Immature natural killer cell (primary cell): Measurements from ENCODE around the gene VARS1. TPM values are rescaled to one million over a fixed set of nuclear protein-coding genes. Genes with fewer than 3 reads are reported as not detected.
"Not testable (repeated sequence)": the region's sequence is repeated elsewhere in the genome, so short reads cannot be mapped to it uniquely, and the experiment has no call there.

Source experiments
- DNase-seq, 3 donors: peaks; one replicate each; pipeline ENCODE4 v3.0.0; 2022; ENCODE audit warnings: mixed read lengths in 1 of 3
- H3K27ac Mint-ChIP-seq, 6 donors: one replicate each; pipeline ENCODE4 v1.8.0; 2020; ENCODE audit warnings: mixed read lengths in 6 of 6, mild to moderate bottlenecking in 5 of 6, inconsistent platforms in 4 of 6, moderate library complexity in 3 of 6
- H3K27me3 Mint-ChIP-seq, 3 donors: one replicate each; pipeline ENCODE4 v1.8.0; 2020 to 2021; ENCODE audit warnings: low read depth in 3 of 3, mild to moderate bottlenecking in 3 of 3, mixed read lengths in 3 of 3, moderate library complexity in 3 of 3, inconsistent platforms in 1 of 3
- H3K36me3 Mint-ChIP-seq, 3 donors: one replicate each; pipeline ENCODE4 v1.8.0; 2020; ENCODE audit warnings: mixed read lengths in 3 of 3, inconsistent platforms in 2 of 3, mild to moderate bottlenecking in 2 of 3
- H3K4me1 Mint-ChIP-seq, 2 donors: one replicate each; pipeline ENCODE4 v1.8.0; 2020; ENCODE audit warnings: inconsistent platforms in 2 of 2, mild to moderate bottlenecking in 2 of 2, mixed read lengths in 2 of 2, moderate library complexity in 1 of 2
- H3K4me3 Mint-ChIP-seq, 5 donors: one replicate each; pipeline ENCODE4 v1.8.0; 2020; ENCODE audit warnings: mild to moderate bottlenecking in 5 of 5, mixed read lengths in 5 of 5, inconsistent platforms in 3 of 5, moderate library complexity in 3 of 5
- H3K9me3 Mint-ChIP-seq, 6 donors: one replicate each; pipeline ENCODE4 v1.8.0; 2020; ENCODE audit warnings: mild to moderate bottlenecking in 6 of 6, mixed read lengths in 6 of 6, inconsistent platforms in 4 of 6, moderate library complexity in 3 of 6
- polyA plus RNA-seq, 3 donors: library from polyadenylated mRNA; unstranded; fragments of 300-500 nt; fragmentation: Illumina TruSeq; gene quantifications; one replicate each; pipeline ENCODE4 v1.2.3, GENCODE V29; 2021

The VARS1 gene
- polyA plus RNA-seq, 3 donors from 2014 or later: 26.5 to 44.6 (median 28.8) TPM

DNA sequence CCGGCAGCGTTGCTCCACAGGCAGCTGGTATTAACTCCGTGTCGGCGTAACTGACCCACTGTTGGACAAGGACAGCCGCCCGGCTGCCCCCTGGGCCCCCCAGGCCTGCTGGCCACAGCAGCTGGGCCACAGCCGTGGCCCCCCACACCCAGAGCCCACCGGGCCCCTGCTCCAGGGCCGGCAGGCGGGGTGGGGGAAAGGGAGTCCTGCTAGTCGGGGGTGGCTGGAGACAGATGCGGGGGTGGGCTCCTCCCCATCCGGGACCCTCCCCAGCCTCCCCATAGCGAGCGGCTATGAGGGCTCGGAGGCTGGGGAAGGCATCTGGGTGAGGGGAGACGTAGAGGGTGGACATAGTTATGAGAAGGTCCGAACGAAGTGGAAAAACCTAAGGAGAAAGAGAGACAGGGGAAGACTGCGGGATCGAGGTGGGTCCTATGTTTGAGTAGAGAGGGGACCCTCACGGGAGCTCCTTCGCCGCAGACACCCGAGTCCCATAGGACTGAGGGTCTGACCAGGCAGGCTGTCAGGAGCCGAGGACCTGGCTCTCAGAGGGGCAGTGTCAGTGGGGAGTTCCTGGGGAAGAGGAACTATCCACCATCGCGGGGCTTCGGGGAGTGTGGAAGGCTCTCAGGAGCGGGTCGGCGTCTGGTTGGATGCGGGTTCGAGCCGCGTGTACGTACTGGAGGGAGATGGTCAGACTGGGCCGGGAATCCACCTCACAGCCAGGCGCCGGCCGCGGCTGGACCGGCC lies 511 bp downstream of the VARS1 start:
- H3K36me3 Mint-ChIP-seq: peaks cover 8 to 11% (median 8%) of the 10 kb centered on the region in 3 donors
- peaks cover 38% of the 10 kb centered on the region in 2 donors for H3K4me1 Mint-ChIP-seq
- peaks cover 0 to 3% (median 3%) of the 10 kb centered on the region in 3 donors for H3K27me3 Mint-ChIP-seq
- H3K4me3 Mint-ChIP-seq: peak overlapping the region; percentile 93 to 97 (median 96)
- DNase-seq: no peak
- no peaks in the 10 kb centered on the region for H3K9me3 Mint-ChIP-seq
- H3K27ac Mint-ChIP-seq: peak overlapping the region; percentile 96 to 98 (median 98)

DNA sequence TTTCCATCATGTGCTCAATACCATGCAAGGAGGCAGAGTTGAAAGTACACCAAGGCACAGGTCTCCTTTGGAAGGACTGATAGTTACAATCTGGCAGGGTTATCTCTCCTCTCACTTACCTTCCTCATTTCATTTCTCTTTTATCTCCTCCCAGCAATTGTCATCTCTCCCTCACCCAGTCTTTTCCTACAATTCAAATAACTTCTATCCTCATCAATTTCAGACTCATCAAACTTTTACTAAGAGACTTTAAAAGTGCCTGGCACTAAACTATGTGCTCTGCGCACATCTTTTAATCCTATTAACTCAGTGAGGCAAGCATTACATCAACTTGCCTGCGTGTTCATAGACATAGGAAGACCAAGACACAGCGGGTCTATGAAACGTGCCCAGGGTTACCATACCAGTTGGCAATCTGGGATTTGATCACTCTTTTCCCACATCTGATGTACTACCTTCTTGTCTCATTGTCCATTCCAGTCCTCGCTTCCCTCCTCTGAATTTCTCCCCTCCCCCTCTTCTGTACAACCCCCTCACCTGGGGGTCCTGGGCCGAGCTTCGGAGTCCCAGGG lies 1.2 kb downstream of the VARS1 start:
- Mint-ChIP-seq H3K36me3 (peaks cover 8 to 13% (median 8%) of the 10 kb centered on the region in 3 donors), H3K4me3 (peak overlapping the region; percentile 33 to 73 (median 67)), H3K27ac (peak overlapping the region; percentile 27 to 98 (median 62)), H3K27me3 (peaks cover 0 to 5% (median 5%) of the 10 kb centered on the region in 3 donors), H3K4me1 (peaks cover 38% of the 10 kb centered on the region in 2 donors), H3K9me3 (no peaks in the 10 kb centered on the region)
- DNase-seq: no peak

DNA sequence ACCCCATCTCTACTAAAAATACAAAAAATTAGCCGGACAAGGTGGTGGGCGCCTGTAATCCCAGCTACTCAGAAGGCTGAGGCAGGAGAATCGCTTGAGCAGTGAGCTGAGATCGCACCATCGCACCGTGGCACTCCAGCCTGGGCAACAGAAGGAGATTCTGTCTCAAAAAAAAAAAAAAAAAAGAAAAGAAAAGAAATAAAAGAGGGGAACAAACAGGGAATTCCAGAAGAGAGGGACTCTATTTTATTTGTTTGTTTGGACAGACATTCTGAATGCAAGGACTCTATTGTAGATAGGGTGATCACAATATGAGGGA lies 1.7 kb downstream of the VARS1 start:
- H3K4me1 Mint-ChIP-seq: peaks cover 38% of the 10 kb centered on the region in 2 donors
- peak overlapping the region; percentile 27 to 98 (median 62) for H3K27ac Mint-ChIP-seq
- DNase-seq, H3K27me3 Mint-ChIP-seq, H3K9me3 Mint-ChIP-seq: not testable (repeated sequence)
- peak overlapping the region; percentile 33 to 73 (median 67) for H3K4me3 Mint-ChIP-seq
- peaks cover 8 to 17% (median 13%) of the 10 kb centered on the region in 3 donors for H3K36me3 Mint-ChIP-seq

DNA sequence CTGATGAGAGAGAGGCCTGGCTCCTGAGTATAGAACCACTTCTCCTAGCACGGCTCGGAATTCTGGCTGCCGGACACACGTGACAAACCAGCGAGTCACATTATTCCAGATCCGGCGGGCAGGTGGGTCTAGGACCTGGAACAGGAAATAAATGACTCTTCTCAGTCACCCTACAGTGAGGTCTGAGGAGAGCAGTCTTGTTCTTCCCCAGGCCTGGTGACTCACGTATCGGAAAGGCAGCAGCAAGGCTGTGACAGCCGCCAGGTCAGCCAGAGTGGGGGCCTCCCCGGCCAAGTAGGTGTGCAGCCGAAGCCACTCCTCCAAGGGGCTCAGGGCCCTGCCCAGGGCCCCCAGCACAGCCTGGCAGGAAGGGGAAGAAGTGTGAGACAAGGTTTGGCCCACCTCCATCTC lies 2.8 kb downstream of the VARS1 start:
- Mint-ChIP-seq H3K27ac (no peak overlapping the region), H3K4me1 (peaks cover 33 to 36% of the 10 kb centered on the region in 2 donors), H3K36me3 (peaks cover 8 to 17% (median 14%) of the 10 kb centered on the region in 3 donors), H3K9me3 (no peaks in the 10 kb centered on the region), H3K27me3 (peaks cover 0 to 6% (median 5%) of the 10 kb centered on the region in 3 donors), H3K4me3 (no peak overlapping the region)
- DNase-seq: no peak

DNA sequence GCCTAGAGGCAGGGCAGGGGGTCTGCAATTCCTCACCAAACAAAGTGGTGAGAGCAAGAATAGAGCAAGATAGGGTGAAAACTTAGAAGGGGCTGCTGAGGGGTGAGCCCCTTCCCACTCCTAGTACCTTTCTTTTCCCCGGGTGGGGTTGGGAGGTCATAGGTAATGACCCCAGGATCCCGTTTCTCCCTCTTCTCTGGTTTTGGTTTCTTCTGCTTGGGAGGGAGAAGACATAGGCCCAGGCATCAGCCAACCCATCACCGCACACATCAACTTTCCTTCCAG lies 3.5 kb downstream of the VARS1 start:
- Mint-ChIP-seq H3K27me3 (peaks cover 0 to 6% (median 5%) of the 10 kb centered on the region in 3 donors), H3K4me1 (peaks cover 26 to 29% of the 10 kb centered on the region in 2 donors), H3K27ac (peak overlapping the region in 2 of 6 donors; percentile 61 to 88), H3K9me3 (no peaks in the 10 kb centered on the region), H3K4me3 (no peak overlapping the region), H3K36me3 (peaks cover 8 to 17% (median 14%) of the 10 kb centered on the region in 3 donors)
- no peak for DNase-seq

DNA sequence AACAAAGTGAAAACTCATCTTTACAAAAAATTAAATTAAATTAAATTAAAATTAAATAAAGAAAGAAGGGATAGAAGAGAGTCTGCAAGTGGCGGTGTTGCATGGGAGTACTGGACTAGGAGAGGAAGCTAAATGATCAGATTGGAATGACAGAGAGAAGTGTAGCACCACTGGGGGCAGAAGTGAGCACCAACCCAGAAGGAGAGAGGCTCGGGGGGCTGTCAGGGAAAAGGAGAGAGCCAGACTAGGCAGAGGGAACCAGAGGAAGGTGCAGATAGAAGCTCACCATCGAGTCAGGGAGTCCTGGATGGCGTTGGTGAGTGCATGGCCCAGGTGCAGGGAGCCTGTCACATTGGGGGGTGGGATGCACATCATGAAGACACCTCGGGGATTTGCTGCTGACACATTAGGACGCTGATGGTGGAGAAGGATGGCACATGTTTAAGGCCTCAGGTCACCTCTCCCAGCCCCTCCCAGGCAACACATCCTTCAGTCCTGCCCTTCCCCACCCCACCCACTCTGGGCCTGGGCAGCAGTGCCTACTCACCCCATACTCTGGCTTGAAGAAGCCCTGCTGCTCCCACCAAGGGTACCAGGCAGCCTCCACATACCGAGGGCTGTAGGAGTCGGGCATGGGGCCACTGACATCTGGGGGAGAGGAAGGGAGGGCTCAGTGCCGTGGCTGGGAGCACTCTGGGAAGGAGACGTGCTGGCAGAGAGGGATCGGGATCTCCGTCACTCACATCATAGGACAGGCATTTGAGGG lies 4.0 kb downstream of the VARS1 start:
- Mint-ChIP-seq H3K36me3 (peaks cover 8 to 17% (median 14%) of the 10 kb centered on the region in 3 donors), H3K27ac (peak overlapping the region in 4 of 6 donors; percentile 25 to 88 (median 62)), H3K4me3 (peak overlapping the region in 2 of 5 donors; percentile 5 to 35), H3K9me3 (no peaks in the 10 kb centered on the region), H3K27me3 (peaks cover 0 to 5% (median 3%) of the 10 kb centered on the region in 3 donors), H3K4me1 (peaks cover 21 to 25% of the 10 kb centered on the region in 2 donors)
- DNase-seq: no peak

DNA sequence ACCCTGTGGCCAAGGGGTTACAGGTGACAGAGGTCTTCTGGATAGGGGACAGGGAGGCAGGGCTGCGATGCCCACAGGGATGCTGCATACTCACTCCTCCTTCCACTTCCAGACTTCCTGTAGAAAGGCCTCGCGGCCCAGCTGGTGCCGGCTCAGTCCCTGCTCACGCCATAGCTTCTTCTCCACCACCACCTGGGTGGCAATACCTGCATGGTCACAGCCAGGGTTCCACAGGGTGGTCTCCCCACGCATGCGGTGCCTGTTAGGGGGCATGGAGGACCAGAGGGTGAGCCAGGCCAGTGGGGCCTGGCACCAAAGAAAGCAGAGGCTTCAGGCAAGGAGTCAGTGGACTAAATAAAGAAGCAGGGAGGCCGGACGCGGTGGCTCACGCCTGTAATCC lies 10.1 kb downstream of the VARS1 start:
- H3K27ac Mint-ChIP-seq: no peak overlapping the region
- no peaks in the 10 kb centered on the region for H3K9me3 Mint-ChIP-seq
- H3K27me3 Mint-ChIP-seq: peaks cover 0 to 4% (median 2%) of the 10 kb centered on the region in 3 donors
- H3K36me3 Mint-ChIP-seq: peaks cover under 1 to 25% (median 10%) of the 10 kb centered on the region in 3 donors
- H3K4me1 Mint-ChIP-seq: no peaks in the 10 kb centered on the region
- DNase-seq: no peak
- H3K4me3 Mint-ChIP-seq: no peak overlapping the region

DNA sequence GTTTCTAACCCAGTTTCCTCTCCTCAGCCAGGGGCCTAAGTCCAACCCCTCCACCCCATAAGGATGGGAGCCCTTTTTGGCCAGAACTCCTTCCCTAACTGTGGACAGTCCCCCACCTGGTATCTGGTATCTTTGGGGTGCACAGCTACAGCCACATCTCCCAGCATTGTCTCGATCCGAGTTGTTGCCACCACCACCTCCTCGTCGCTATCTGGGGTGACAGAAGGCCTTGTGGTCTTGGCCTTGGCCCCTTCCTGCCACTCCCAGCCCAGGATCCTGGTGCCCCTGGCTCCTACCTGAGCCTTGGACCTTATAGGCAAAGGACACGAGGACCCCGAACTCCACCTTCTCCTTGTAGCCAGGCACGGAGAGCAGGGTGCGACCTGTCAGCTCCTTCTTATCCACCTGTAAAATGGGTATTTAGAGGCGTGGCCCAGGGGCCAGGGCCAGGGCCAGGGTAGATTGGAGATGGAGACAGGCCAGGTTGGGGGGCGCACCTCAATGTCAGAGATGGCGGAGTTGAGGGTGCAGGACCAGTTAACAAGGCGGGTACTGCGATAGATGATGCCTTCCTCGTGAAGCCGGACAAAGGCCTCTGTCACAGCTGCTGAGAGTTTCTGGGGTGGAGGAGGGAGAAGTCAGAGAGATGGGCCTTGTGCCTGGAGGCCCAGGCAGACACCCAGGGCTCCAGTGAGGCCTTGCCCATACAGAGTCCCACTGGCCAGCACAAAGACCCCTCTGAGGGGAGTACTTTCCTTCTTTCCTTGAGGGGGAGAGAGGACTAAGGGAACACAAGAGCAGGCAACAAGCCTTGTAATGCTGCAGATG lies 11.2 kb downstream of the VARS1 start:
- Mint-ChIP-seq H3K9me3 (no peaks in the 10 kb centered on the region), H3K27me3 (peaks cover 0 to 2% (median 0%) of the 10 kb centered on the region in 3 donors), H3K4me1 (no peaks in the 10 kb centered on the region), H3K36me3 (peaks cover 0 to 22% (median 10%) of the 10 kb centered on the region in 3 donors), H3K27ac (peak overlapping the region in 1 of 6 donors; percentile 46), H3K4me3 (no peak overlapping the region)
- DNase-seq: no peak

DNA sequence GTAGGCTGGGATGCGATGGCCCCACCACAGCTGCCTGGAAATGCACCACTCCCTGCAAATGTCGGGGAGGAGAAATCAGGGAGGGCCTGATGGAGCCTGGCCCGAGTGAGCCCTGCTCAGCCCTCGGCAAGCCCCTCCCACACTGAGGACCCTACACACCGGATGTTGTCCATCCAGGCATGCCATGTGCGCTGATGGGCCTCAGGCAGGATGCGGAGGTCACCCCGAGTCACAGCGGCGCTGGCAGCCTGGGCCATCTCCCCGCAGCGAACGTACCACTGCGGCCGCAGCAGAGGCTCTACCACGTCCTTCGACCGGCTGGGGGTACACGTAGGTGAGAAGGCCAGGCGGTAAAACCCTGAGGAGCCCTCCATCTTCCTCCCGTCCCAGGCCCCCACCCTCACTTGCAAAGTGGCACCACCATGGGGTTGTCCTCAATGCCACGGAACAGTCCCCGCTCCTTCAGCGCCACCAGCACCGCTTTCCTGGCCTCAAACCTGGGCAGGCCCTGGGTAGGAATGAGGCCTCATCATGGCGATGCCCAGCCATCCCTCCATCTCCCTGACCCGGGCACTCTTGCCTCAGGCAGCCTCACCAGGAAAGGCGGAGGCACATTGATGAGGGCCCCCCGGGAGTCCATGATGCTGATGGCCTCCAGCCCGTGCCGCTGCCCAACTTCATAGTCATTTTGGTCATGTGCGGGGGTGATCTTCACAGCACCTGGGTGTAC lies 13.3 kb downstream of the VARS1 start:
- no peaks in the 10 kb centered on the region for H3K9me3 Mint-ChIP-seq
- peaks cover 0 to 2% (median 0%) of the 10 kb centered on the region in 3 donors for H3K27me3 Mint-ChIP-seq
- H3K4me3 Mint-ChIP-seq: no peak overlapping the region
- DNase-seq: no peak
- no peak overlapping the region for H3K27ac Mint-ChIP-seq
- peaks cover 0 to 18% (median 4%) of the 10 kb centered on the region in 3 donors for H3K36me3 Mint-ChIP-seq
- H3K4me1 Mint-ChIP-seq: peaks cover 5 to 6% of the 10 kb centered on the region in 2 donors

DNA sequence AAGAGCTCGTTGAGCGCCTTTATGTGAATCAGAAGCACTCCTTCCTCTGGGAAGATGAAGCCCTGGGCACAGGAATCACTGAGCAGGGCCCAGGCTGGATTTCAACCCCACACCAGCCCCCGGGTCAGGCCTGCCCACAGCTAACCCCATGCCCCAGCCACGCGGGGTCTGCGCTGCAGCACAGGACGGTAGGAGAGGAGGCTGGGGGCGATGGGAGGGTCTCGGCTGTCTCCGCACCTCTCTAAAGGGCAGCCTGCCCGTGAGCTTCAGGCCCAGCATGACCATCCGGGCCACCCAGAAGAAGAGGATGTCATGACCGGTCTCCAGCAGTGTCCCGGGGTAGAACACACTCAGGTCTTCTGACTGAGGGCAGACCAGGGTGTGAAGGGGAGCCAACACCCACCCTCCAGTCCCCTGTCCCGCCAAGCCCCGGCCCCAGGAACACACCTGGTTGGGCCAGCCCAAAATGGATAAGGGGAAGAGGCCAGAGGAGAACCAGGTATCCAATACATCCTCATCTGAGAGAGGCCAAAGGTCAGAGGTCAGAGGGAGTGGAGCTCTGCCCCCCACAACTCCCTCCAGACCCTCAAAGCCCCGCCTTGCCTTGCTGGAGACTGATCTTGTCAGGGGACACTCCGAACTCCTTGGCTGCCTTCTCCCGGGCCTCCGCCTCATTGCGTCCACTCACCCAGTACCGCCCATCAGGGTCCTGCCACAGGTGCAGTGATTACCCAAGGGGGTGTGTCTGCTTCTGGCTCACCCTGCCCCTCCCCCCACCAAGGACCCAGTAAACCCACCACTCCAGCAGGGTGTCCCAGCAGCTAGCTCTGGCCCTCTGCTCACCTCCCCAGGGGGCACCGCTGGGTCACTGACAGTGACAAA lies 14.1 kb downstream of the VARS1 start:
- H3K27ac Mint-ChIP-seq: no peak overlapping the region
- no peaks in the 10 kb centered on the region for H3K9me3 Mint-ChIP-seq
- peaks cover 0 to 18% (median 4%) of the 10 kb centered on the region in 3 donors for H3K36me3 Mint-ChIP-seq
- H3K4me3 Mint-ChIP-seq: no peak overlapping the region
- H3K27me3 Mint-ChIP-seq: peaks cover 0 to 2% (median 0%) of the 10 kb centered on the region in 3 donors
- H3K4me1 Mint-ChIP-seq: peaks cover 10 to 12% of the 10 kb centered on the region in 2 donors
- DNase-seq: no peak

DNA sequence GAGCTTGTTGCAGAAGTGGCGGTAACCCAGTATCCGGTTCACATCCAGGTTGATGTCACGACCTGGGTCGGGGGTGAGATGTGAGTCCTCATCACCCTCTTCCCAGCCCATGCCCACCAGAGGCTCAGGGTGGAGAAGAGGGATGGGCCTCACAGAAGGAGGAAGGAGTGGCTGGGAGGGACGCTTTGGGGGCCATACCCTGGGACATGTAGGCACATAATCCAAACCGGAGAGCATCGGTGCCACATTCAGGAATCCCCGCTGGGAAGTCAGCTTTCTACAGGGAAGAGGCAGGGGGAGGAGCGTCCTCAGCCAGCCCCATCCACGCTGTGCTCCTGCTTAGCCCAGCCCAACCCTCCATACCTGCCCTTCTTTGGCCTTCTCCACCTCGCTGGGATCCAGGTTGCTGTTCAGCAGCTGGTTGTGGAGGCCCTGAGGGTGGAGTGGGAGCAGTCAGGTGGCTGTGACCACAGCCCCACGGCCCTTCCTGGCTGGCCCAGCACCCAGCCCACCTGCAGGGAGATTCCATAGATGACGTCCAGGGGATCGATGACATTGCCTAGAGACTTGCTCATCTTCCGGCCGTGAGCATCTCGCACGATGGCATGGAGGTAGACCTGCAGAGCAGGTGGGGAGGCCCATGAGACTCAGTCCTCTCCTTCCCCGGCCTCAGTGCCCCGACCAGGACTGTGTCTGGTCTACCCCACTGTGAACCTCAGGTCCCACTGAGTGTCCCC lies 14.9 kb downstream of the VARS1 start:
- Mint-ChIP-seq H3K27ac (no peak overlapping the region), H3K4me3 (no peak overlapping the region), H3K9me3 (no peaks in the 10 kb centered on the region), H3K27me3 (peaks cover 0 to 2% (median 0%) of the 10 kb centered on the region in 3 donors), H3K36me3 (peaks cover 0 to 18% (median 4%) of the 10 kb centered on the region in 3 donors), H3K4me1 (peaks cover 10 to 16% of the 10 kb centered on the region in 2 donors)
- no peak for DNase-seq
